ENCODE results near the gene OPA1. TPM values are rescaled to one million over a fixed set of nuclear protein-coding genes. Genes with fewer than 3 reads are reported as not detected.

The OPA1 gene
- total and polyA plus RNA-seq, 2 of the 4 experiments (the other 2 are of a cell fraction): 17.8 to 73.7 TPM

GRCh38 chr3:193660698-193661411, 67.8 kb downstream of the OPA1 start:
- Histone ChIP-seq H2AFZ (replicated peaks; ENCODE audit: low read length, poor library complexity) (no peak overlapping the region), H3K36me3 (ENCODE audit: control insufficient read depth, insufficient read depth, low read length) (peaks cover 13% of the 10 kb centered on the region), H3K79me1 (ENCODE audit: low read depth in 1 of 2, low read length in 2 of 2) (no peaks in the 10 kb centered on the region; a peak in 1 of 4 replicates), H3K9me1 (ENCODE audit: insufficient read depth, low read length) (no peaks in the 10 kb centered on the region), H3K9me3 (ENCODE audit: control insufficient read depth, insufficient read depth, low read length) (no peaks in the 10 kb centered on the region), H4K5ac (ENCODE audit: low read depth, low read length) (no peak overlapping the region), H3K9ac (ENCODE audit: low read depth, low read length) (no peak overlapping the region), H3K4ac (ENCODE audit: low read depth, low read length) (no peak overlapping the region), H2BK120ac (ENCODE audit: low read depth, low read length) (no peak overlapping the region), H2BK15ac (ENCODE audit: low read depth, low read length) (no peak overlapping the region), H2BK5ac (ENCODE audit: low read depth, low read length, poor library complexity, severe bottlenecking) (no peak overlapping the region), H3K18ac (ENCODE audit: low read depth, low read length) (no peak overlapping the region), H2AK9ac (replicated peaks; ENCODE audit: low read depth, low read length, poor library complexity) (no peak overlapping the region), H3K56ac (ENCODE audit: extremely low read depth, insufficient read depth, low read length) (no peak overlapping the region), H4K20me1 (ENCODE audit: insufficient read depth, low read length) (no peaks in the 10 kb centered on the region), H3K4me2 (ENCODE audit: low read depth, low read length) (no peak overlapping the region), H3K27ac (ENCODE audit: insufficient read depth, low read length) (no peak overlapping the region), H3K4me3 (ENCODE audit: insufficient read depth, low read depth, low read length) (no peak overlapping the region), H2BK20ac (ENCODE audit: low read depth, low read length) (no peak overlapping the region), H3K27me3 (ENCODE audit: control insufficient read depth, insufficient read depth, low read length) (no peaks in the 10 kb centered on the region), H3K14ac (replicated peaks; ENCODE audit: low read depth, low read length) (no peak overlapping the region), H3K23ac (ENCODE audit: low read depth, low read length) (no peak overlapping the region), H3K4me1 (ENCODE audit: control insufficient read depth, insufficient read depth, low read length) (no peaks in the 10 kb centered on the region), H4K91ac (ENCODE audit: insufficient read depth, low read depth, low read length) (no peak overlapping the region), H2AK5ac (ENCODE audit: low read depth, low read length) (no peak overlapping the region), H4K8ac (ENCODE audit: low read depth in 2 of 2, low read length in 2 of 2) (no peak overlapping the region)
- peak; percentile 5 for DNase-seq
- no CpG with 5 or more reads among the region's 4 CpGs for WGBS, 2 experiments (ENCODE audit: extremely low coverage in 2 of 2, insufficient read length in 1 of 2)
- intact Hi-C loops (cut with micrococcal nuclease): no loop called here
- TF ChIP-seq NFE2L2 (IDR thresholded peaks at IDR 0.05; ENCODE audit: low read depth, low read length): no peak
- TF ChIP-seq MAZ (IDR thresholded peaks at IDR 0.05; ENCODE audit: borderline replicate concordance, low read depth, low read length): no peak
- no peak for TF ChIP-seq CEBPB (IDR thresholded peaks at IDR 0.05; ENCODE audit: low read depth, low read length)
- no peak for TF ChIP-seq RFX5 (IDR thresholded peaks at IDR 0.05; ENCODE audit: low read depth, low read length)
- TF ChIP-seq RCOR1 (IDR thresholded peaks at IDR 0.05; ENCODE audit: insufficient replicate concordance, low read length): no peak
- TF ChIP-seq FOS (IDR thresholded peaks at IDR 0.05; ENCODE audit: low read depth, low read length): no peak
- in situ Hi-C loops (cut with MboI; ENCODE audit: low sequenced_read_pairs): loop anchor here (10.0 kb wide), 1 partner anchor 654 kb away; no protein-coding TSS in a partner anchor
- POLR2A ChIA-PET (ENCODE audit: unreplicated experiment): no interaction called here
- CTCF ChIA-PET: interaction anchor here (1.0 kb wide), 1 partner anchor 476 kb away, joined by 3 read pairs; no protein-coding TSS in a partner anchor
- dilution Hi-C loops (cut with HindIII; ENCODE audit: low sequenced_read_pairs, unreplicated experiment): no loop called here
- peak; percentile 72 for ATAC-seq (ENCODE audit: low read depth)
- no TSS peak for BruUV-seq (replicated peaks)
